GM13976 (cell line): ENCODE results near the gene VWA3B.
A peak's percentile ranks its signal among the peaks of the same experiment; 100 is the strongest.
"Not testable (repeated sequence)": the region's sequence is repeated elsewhere in the genome, so short reads cannot be mapped to it uniquely, and the experiment has no call there.

Experiments used
- DNase-seq: peaks from one replicate; pipeline ENCODE4 v3.0.0; 2012; ENCODE audit warnings: low spot score
- in situ Hi-C: fragments of 300-500 bp; cut with MboI; formaldehyde crosslinking; loops from one replicate; pipeline ENCODE4 v1.12.0; 2022; ENCODE audit warnings: low sequenced_read_pairs, mixed read lengths, inconsistent platforms; ENCODE audit not compliant: unreplicated experiment
- TF ChIP-seq, protein P1 (sequence below): IDR thresholded peaks from 2 replicates; pipeline ENCODE4 v1.5.1; 2012; ENCODE audit warnings: borderline replicate concordance, mild to moderate bottlenecking; ENCODE audit not compliant: insufficient read depth; ENCODE audit errors: extremely low read depth, missing control alignments, control extremely low read depth

Gene VWA3B

DNA sequence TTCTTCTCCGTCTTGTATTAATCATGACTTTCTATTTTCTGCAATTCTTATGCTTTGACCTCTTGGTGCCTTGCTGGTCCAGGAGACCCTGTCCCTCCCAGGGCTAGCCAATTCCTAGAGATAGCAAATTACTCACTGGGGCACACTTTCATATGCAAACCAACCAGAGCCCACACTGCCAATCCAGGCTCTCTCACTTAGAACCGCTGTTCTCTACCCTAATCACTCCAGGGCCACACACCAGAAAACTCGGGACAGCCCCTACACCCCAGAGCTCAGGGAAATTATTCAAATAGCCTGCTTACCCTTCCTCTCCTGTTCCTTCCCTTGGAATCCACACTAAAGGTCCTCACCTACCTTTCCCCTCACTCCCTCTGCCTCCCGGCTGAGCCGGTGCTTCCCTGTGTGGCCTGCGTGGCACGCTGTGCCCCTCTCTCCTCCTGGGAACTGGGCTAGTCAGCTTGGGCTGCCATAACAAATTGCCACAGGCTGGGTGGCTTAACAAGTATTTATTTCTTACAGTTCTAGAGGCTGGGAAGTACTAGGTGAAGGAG lies 41.7 kb downstream of the VWA3B start:
- DNase-seq, result no peak
- in situ Hi-C loops, result no loop called here
- TF ChIP-seq, protein P1, sequence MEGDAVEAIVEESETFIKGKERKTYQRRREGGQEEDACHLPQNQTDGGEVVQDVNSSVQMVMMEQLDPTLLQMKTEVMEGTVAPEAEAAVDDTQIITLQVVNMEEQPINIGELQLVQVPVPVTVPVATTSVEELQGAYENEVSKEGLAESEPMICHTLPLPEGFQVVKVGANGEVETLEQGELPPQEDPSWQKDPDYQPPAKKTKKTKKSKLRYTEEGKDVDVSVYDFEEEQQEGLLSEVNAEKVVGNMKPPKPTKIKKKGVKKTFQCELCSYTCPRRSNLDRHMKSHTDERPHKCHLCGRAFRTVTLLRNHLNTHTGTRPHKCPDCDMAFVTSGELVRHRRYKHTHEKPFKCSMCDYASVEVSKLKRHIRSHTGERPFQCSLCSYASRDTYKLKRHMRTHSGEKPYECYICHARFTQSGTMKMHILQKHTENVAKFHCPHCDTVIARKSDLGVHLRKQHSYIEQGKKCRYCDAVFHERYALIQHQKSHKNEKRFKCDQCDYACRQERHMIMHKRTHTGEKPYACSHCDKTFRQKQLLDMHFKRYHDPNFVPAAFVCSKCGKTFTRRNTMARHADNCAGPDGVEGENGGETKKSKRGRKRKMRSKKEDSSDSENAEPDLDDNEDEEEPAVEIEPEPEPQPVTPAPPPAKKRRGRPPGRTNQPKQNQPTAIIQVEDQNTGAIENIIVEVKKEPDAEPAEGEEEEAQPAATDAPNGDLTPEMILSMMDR, result no peak

DNA sequence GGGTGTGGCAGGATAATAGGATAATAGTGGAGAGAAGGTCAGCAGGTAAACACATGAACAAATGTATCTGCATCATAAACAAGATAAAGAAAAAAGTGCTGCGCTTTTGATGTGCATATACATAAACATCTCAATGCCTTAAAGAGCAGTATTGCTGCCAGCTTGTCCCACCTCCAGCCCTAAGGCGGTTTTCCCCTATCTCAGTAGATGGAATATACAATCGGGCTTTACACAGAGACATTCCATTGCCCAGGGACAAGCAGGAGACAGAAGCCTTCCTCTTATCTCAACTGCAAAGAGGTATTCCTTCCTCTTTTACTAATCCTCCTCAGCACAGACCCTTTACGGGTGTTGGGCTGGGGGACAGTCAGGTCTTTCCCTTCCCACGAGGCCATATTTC lies 43.1 kb downstream of the VWA3B start:
- in situ Hi-C loops, DNase-seq: not testable (repeated sequence)

GRCh38 chr2:98134172-98135005 lies 47.4 kb downstream of the VWA3B start:
- in situ Hi-C loops, result no loop called here
- DNase-seq, result peak; percentile 81
- TF ChIP-seq, protein P1, result no peak

GRCh38 chr2:98137196-98137595 lies 50.2 kb downstream of the VWA3B start:
- DNase-seq, result no peak
- in situ Hi-C loops, result no loop called here
- TF ChIP-seq, protein P1, result no peak

DNA sequence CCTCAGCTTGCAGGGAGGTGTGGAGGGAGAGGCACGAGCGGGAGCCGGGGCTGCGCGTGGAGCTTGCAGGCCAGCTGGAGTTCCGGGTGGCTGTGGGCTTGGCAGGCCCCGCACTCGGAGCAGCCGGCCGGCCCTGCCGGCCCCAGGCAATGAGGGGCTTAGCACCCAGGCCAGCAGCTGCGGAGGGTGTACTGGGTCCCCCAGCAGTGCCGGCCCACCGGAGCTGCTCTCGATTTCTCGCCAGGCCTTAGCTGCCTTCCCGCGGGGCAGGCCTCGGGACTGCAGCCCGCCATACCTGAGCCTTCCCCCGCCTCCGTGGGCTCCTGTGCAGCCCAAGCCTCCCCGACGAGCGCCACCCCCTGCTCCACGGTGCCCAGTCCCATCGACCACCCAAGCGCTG lies 52.0 kb downstream of the VWA3B start:
- in situ Hi-C loops, DNase-seq: not testable (repeated sequence)

DNA sequence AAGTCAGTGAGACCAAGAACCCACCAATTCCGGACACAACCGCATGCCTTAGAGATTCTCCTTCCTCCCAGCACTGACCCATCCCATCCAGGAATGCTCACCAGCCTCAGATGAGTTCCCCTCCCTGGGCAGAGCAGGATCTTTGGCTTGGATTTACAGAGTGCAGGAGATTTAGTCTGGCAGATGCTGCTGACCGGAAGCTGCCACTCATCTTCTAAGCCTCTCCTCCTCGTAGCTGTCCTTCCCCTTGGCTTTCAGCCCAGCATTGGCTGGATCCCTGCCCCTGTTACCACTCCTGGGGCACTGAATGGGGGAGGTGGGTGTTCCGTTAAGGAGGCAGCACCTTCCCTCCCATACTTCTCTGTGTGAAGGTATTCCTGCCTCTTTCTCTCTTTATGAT lies 53.2 kb downstream of the VWA3B start:
- TF ChIP-seq, protein P1, result no peak
- in situ Hi-C loops, result no loop called here
- no peak for DNase-seq

GRCh38 chr2:98142106-98142791 lies 55.3 kb downstream of the VWA3B start:
- TF ChIP-seq, protein P1, result no peak
- in situ Hi-C loops, result no loop called here
- no peak for DNase-seq
